Body of pancreas (tissue), 4 donors: ENCODE results near the gene PRAME.

ENCODE experiments used
- POLR2A ChIP-seq, 3 donors: fragments of 450-650 bp; IDR thresholded peaks; one replicate each; pipeline ENCODE4 v1.6.1; 2016; ENCODE audit warnings: antibody characterized with exemption in 3 of 3, mild to moderate bottlenecking in 2 of 3
- TF ChIP-seq, protein P1 (sequence below), 7 experiments: fragments of 450-650 bp in 4 of 7; fragments of 200-600 bp in 3 of 7; sonication (generic) in 3 of 7; IDR thresholded peaks; one replicate each; pipeline ENCODE4 v1.5.1; 2016 to 2019; ENCODE audit warnings: antibody characterized with exemption in 7 of 7

DNA sequence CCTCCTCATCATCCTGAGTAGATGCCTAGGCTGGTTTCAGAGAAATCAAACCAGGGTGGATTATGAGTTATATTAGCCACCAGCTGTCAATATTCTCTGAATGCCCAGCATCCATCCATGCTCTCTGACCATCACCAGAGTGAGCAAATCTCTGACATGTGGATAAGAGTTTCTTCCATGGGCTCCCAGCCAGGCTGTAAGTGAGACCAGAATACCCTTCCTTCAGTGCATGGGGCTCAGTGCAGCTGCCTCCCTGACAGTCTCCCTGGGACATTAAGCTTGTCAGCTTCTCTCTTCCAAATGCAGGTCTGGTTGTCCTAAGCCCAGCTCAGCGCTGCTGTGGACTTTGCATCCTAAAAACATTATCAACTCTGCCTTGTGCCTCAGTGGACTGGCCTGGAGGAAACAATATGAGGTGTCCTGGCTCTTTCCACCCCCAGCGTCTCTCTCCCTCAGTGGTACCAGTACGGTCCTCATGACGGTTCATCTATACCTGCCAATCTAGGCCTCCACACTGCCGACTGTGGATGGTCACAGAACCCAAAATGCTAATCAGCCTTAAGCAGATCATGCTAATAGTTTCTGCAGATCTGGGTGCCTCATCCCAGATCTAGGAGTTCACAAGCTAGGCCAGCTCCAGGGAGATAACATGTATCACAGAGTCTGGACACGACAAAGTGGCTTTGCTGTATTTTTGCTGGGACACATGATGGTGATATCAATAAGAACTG lies 41.6 kb upstream of the PRAME start:
- TF ChIP-seq, protein P1, sequence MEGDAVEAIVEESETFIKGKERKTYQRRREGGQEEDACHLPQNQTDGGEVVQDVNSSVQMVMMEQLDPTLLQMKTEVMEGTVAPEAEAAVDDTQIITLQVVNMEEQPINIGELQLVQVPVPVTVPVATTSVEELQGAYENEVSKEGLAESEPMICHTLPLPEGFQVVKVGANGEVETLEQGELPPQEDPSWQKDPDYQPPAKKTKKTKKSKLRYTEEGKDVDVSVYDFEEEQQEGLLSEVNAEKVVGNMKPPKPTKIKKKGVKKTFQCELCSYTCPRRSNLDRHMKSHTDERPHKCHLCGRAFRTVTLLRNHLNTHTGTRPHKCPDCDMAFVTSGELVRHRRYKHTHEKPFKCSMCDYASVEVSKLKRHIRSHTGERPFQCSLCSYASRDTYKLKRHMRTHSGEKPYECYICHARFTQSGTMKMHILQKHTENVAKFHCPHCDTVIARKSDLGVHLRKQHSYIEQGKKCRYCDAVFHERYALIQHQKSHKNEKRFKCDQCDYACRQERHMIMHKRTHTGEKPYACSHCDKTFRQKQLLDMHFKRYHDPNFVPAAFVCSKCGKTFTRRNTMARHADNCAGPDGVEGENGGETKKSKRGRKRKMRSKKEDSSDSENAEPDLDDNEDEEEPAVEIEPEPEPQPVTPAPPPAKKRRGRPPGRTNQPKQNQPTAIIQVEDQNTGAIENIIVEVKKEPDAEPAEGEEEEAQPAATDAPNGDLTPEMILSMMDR (IDR thresholded peaks at IDR 0.05), result no peak
- no peak for TF ChIP-seq POLR2A (IDR thresholded peaks at IDR 0.05)
